AG04450 (cell line): Measurements from ENCODE around the gene GUCY1A2. TPM values are rescaled to one million over a fixed set of nuclear protein-coding genes. Genes with fewer than 3 reads are reported as not detected.
"Not testable (repeated sequence)": the region's sequence is repeated elsewhere in the genome, so short reads cannot be mapped to it uniquely, and the experiment has no call there.

ENCODE experiments used
- CTCF ChIA-PET: fragments of 300-600, 350-600 bp; formaldehyde crosslinking; extraction: SDS; loops from one replicate; lab custom pipeline; 2022; ENCODE audit warnings: antibody characterized with exemption, inconsistent platforms; lab: Charles Lee
- POLR2A ChIA-PET: fragments of 350-600 bp; formaldehyde crosslinking; extraction: SDS; loops from one replicate; lab custom pipeline; 2021; ENCODE audit warnings: antibody characterized with exemption, inconsistent platforms; lab: Yijun Ruan, JAX
- DNase-seq: peaks from one replicate; pipeline ENCODE4 v3.0.0-alpha.2; 2011; ENCODE audit warnings: low read depth, low spot score
- H3K27ac ChIP-seq: one replicate; pipeline ENCODE4 v1.5.1; 2012; ENCODE audit warnings: low read depth, low read length, control low read depth
- H3K27me3 ChIP-seq: one replicate; pipeline ENCODE4 v1.6.0; 2012; ENCODE audit warnings: low read length; ENCODE audit not compliant: control insufficient read depth, insufficient read depth
- H3K4me3 ChIP-seq: 2 replicates; pipeline ENCODE4 v1.5.1; 2011; ENCODE audit warnings: mild to moderate bottlenecking, low read depth, low read length, control low read depth
- H3K9me3 ChIP-seq: 2 replicates; pipeline ENCODE4 v1.5.1; 2012; ENCODE audit warnings: low read length; ENCODE audit not compliant: control insufficient read depth, insufficient read depth
- polyA plus RNA-seq: library from polyadenylated mRNA; depleted of rRNA; stranded (reverse); fragments of >200 nt; gene quantifications from 2 replicates; pipeline ENCODE4 v1.2.3, GENCODE V29; 2011
- TF ChIP-seq, protein P1 (sequence below): IDR thresholded peaks from 2 replicates; pipeline ENCODE4 v1.5.1; 2011; ENCODE audit warnings: low read depth, low read length, control low read depth, inconsistent platforms

The GUCY1A2 gene
- polyA plus RNA-seq, 1 experiment = 0.04 TPM

DNA sequence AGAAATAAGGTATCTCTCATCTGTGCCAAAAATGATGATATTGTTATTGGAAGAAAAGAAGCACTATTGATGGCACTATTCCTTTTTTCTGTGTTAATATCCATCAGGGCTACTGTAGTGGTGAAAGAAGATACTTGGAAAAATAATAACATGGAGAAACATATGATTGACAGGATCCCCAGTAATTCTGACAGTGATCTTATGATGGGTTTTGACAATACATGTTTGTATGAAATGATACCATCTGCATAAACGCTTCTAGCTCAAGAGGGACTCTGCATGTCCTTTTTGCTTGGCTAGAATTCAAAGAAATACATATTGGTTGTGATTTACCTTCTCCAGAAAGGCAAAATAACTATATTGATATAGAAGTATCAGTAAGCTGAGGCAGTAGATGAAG, 178.1 kb downstream of the GUCY1A2 start:
- DNase-seq = no peak
- Histone ChIP-seq H3K9me3 (no peaks in the 10 kb centered on the region), H3K4me3 (no peak overlapping the region), H3K27ac (no peak overlapping the region), H3K27me3 (no peaks in the 10 kb centered on the region)
- ChIA-PET POLR2A (no interaction called here), CTCF (no interaction called here)
- TF ChIP-seq, protein P1, sequence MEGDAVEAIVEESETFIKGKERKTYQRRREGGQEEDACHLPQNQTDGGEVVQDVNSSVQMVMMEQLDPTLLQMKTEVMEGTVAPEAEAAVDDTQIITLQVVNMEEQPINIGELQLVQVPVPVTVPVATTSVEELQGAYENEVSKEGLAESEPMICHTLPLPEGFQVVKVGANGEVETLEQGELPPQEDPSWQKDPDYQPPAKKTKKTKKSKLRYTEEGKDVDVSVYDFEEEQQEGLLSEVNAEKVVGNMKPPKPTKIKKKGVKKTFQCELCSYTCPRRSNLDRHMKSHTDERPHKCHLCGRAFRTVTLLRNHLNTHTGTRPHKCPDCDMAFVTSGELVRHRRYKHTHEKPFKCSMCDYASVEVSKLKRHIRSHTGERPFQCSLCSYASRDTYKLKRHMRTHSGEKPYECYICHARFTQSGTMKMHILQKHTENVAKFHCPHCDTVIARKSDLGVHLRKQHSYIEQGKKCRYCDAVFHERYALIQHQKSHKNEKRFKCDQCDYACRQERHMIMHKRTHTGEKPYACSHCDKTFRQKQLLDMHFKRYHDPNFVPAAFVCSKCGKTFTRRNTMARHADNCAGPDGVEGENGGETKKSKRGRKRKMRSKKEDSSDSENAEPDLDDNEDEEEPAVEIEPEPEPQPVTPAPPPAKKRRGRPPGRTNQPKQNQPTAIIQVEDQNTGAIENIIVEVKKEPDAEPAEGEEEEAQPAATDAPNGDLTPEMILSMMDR = no peak

- no peak for DNase-seq
- Histone ChIP-seq H3K9me3 (no peaks in the 10 kb centered on the region), H3K27me3 (no peaks in the 10 kb centered on the region), H3K27ac (no peak overlapping the region), H3K4me3 (no peak overlapping the region)
- TF ChIP-seq, protein P1 = no peak
- ChIA-PET CTCF (no interaction called here), POLR2A (no interaction called here)
Observed at GRCh38 chr11:106834567-106834966, 183.7 kb downstream of the GUCY1A2 start.

GRCh38 chr11:106828976-106829375, 189.3 kb downstream of the GUCY1A2 start:
- ChIA-PET POLR2A (no interaction called here), CTCF (no interaction called here)
- H3K27ac ChIP-seq = no peak overlapping the region
- H3K4me3 ChIP-seq = no peak overlapping the region
- TF ChIP-seq, protein P1 = no peak
- DNase-seq = no peak
- no peaks in the 10 kb centered on the region for H3K27me3 ChIP-seq
- no peaks in the 10 kb centered on the region for H3K9me3 ChIP-seq

DNA sequence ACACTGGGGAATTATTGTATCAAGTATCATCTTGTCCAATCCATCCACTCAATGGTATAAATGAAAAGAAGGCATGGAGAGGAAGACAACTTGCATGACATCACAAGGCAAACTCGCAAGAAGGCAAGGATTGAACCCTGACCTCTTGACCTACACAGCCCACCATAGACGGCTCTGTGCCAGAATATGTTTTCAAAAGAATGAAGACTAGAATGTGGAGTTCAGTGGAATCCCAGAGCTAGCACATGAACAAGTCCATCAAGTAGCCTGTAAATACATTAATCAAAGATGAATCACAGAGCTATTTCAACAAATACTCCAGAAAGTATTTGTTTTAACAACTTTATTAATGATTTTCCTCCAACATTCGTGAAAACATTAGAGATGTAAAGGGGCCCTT, 189.7 kb downstream of the GUCY1A2 start:
- ChIA-PET POLR2A (no interaction called here), CTCF (interaction anchor here (1.6 kb wide), 1 partner anchor 10 kb away, joined by 3 read pairs; no protein-coding TSS in a partner anchor)
- Histone ChIP-seq H3K27ac (no peak overlapping the region), H3K9me3 (no peaks in the 10 kb centered on the region), H3K27me3 (no peaks in the 10 kb centered on the region), H3K4me3 (no peak overlapping the region)
- DNase-seq = no peak
- TF ChIP-seq, protein P1 = no peak

DNA sequence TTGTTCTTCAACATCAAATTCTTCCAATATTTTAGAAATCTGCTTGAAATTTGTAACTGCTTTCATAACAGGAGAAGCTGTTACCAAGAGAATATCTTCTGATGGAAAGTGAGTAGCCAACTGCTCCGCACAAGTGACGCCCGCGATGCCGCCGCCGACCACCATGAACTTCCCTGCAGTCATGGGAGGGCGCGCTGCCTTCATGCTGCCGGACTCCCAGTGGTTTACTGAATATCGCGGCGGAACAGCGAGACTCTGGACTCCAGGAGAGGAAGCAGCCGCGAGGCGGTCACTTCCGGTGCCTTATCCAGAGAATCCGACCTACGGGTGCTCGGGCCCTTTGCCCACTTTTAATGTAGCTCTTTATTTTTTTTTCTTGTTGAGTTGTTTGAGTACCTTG, 190.6 kb downstream of the GUCY1A2 start:
- CTCF ChIA-PET = interaction anchor here (1.6 kb wide), 1 partner anchor 9 kb away, joined by 3 read pairs; no protein-coding TSS in a partner anchor
- no peak overlapping the region for H3K4me3 ChIP-seq
- H3K27ac ChIP-seq = no peak overlapping the region
- H3K9me3 ChIP-seq = no peaks in the 10 kb centered on the region
- POLR2A ChIA-PET = no interaction called here
- DNase-seq = no peak
- TF ChIP-seq, protein P1 = no peak
- no peaks in the 10 kb centered on the region for H3K27me3 ChIP-seq

GRCh38 chr11:106826558-106826957, 191.7 kb downstream of the GUCY1A2 start:
- CTCF ChIA-PET, H3K27ac ChIP-seq, H3K27me3 ChIP-seq, H3K4me3 ChIP-seq, POLR2A ChIA-PET, H3K9me3 ChIP-seq, DNase-seq: not testable (repeated sequence)
